AG04450 (cell line): Measurements from ENCODE around the gene HSD17B12. TPM values are rescaled to one million over a fixed set of nuclear protein-coding genes. Genes with fewer than 3 reads are reported as not detected.

Experiments used
- CTCF ChIA-PET: fragments of 300-600, 350-600 bp; formaldehyde crosslinking; extraction: SDS; loops from one replicate; lab custom pipeline; 2022; ENCODE audit warnings: antibody characterized with exemption, inconsistent platforms; lab: Charles Lee
- POLR2A ChIA-PET: fragments of 350-600 bp; formaldehyde crosslinking; extraction: SDS; loops from one replicate; lab custom pipeline; 2021; ENCODE audit warnings: antibody characterized with exemption, inconsistent platforms; lab: Yijun Ruan, JAX
- DNase-seq: peaks from one replicate; pipeline ENCODE4 v3.0.0-alpha.2; 2011; ENCODE audit warnings: low read depth, low spot score
- H3K27ac ChIP-seq: one replicate; pipeline ENCODE4 v1.5.1; 2012; ENCODE audit warnings: low read depth, low read length, control low read depth
- H3K27me3 ChIP-seq: one replicate; pipeline ENCODE4 v1.6.0; 2012; ENCODE audit warnings: low read length; ENCODE audit not compliant: control insufficient read depth, insufficient read depth
- H3K4me3 ChIP-seq: 2 replicates; pipeline ENCODE4 v1.5.1; 2011; ENCODE audit warnings: mild to moderate bottlenecking, low read depth, low read length, control low read depth
- H3K9me3 ChIP-seq: 2 replicates; pipeline ENCODE4 v1.5.1; 2012; ENCODE audit warnings: low read length; ENCODE audit not compliant: control insufficient read depth, insufficient read depth
- polyA plus RNA-seq: library from polyadenylated mRNA; depleted of rRNA; stranded (reverse); fragments of >200 nt; gene quantifications from 2 replicates; pipeline ENCODE4 v1.2.3, GENCODE V29; 2011
- TF ChIP-seq, protein P1 (sequence below): IDR thresholded peaks from 2 replicates; pipeline ENCODE4 v1.5.1; 2011; ENCODE audit warnings: low read depth, low read length, control low read depth, inconsistent platforms

HSD17B12 gene
- polyA plus RNA-seq, 1 experiment = 59.3 TPM

DNA sequence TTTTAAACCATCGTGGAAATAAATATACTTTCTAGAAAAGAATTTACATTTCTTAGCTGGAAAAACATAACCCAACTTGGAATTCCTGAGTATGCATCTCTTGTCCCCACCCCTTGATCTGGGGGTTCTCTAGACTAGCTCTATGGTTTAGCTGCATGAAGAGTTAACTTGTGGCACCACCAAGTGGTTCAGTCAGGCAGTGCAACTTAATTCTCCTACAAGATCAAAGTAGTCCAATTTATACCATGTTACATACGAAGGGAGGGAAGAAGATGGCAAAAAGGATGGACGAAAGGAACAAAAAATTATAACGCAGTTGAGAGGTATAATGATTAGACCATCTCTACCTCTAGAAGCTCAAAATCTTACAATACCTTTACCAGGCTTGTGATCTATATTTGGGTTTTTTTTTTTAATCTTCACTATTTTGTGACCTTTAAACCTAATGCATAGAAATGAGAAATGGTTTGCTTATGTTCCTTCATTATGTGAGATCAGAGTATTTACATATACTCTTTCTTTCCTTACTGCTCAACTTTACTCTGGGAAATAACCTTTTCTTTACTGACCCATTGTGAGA, 171.6 kb downstream of the HSD17B12 start:
- H3K27ac ChIP-seq = no peak overlapping the region
- ChIA-PET POLR2A (interaction anchor here (0.6 kb wide), 1 partner anchor 172 kb away, joined by 3 read pairs; the partner anchor contains the start of gene HSD17B12), CTCF (interaction anchor here (0.5 to 8.6 kb wide), 63 partner anchors 8 to 491 kb away, joined by 3 to 249 read pairs (median 4); partner anchors contain the start of gene HSD17B12)
- no peaks in the 10 kb centered on the region for H3K27me3 ChIP-seq
- no peak overlapping the region for H3K4me3 ChIP-seq
- H3K9me3 ChIP-seq = no peaks in the 10 kb centered on the region
- DNase-seq = peak; percentile 79
- TF ChIP-seq, protein P1, sequence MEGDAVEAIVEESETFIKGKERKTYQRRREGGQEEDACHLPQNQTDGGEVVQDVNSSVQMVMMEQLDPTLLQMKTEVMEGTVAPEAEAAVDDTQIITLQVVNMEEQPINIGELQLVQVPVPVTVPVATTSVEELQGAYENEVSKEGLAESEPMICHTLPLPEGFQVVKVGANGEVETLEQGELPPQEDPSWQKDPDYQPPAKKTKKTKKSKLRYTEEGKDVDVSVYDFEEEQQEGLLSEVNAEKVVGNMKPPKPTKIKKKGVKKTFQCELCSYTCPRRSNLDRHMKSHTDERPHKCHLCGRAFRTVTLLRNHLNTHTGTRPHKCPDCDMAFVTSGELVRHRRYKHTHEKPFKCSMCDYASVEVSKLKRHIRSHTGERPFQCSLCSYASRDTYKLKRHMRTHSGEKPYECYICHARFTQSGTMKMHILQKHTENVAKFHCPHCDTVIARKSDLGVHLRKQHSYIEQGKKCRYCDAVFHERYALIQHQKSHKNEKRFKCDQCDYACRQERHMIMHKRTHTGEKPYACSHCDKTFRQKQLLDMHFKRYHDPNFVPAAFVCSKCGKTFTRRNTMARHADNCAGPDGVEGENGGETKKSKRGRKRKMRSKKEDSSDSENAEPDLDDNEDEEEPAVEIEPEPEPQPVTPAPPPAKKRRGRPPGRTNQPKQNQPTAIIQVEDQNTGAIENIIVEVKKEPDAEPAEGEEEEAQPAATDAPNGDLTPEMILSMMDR = peak; percentile 94

DNA sequence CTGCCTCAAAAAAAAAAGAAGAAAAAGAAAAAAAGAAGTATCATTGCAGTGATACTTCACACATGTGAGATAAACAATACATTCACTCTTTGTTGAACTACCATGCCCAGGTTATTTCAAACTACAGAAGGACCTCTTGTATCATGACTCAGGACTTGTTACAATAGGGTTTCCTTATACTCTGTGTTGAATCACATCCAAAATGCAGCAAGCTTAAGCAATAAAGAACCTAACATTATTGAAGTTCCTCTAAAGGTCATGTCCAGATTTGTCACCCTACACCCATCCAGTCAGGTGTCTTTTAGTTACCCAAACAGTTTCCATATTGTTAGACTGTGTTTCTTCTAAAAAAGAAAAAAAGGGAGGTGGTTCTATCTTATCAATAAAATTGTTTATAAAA, 173.2 kb downstream of the HSD17B12 start:
- ChIA-PET CTCF (interaction anchor here (0.6 to 8.6 kb wide), 6 partner anchors 25 to 292 kb away, joined by 3 to 249 read pairs (median 4); no protein-coding TSS in a partner anchor), POLR2A (no interaction called here)
- Histone ChIP-seq H3K27me3 (no peaks in the 10 kb centered on the region), H3K4me3 (no peak overlapping the region), H3K9me3 (no peaks in the 10 kb centered on the region), H3K27ac (no peak overlapping the region)
- no peak for DNase-seq
- TF ChIP-seq, protein P1 = no peak

DNA sequence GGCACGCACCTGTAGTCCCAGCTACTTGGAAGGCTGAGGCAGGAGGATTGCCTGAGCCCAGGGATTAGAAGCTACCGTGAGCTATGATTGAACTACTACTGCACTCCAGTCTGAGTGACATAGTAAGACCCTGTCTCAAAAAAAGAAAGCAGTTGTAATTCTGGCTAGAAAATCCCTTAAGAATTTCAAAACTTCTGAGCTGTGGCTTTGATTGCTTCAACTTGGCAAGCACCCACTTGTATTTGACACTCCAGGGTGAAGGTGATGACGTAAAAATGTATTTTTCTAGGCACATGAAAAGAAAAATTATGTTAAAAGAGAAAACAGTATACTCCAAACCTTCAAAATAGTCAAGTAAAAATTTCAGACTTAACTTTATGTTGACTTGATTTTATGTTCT, 176.5 kb downstream of the HSD17B12 start:
- Histone ChIP-seq H3K4me3 (no peak overlapping the region), H3K9me3 (peaks cover 6% of the 10 kb centered on the region; the same call in 1 of the 2 replicates), H3K27ac (no peak overlapping the region), H3K27me3 (no peaks in the 10 kb centered on the region)
- POLR2A ChIA-PET = no interaction called here
- CTCF ChIA-PET = interaction anchor here (1.7 to 2.1 kb wide), 2 partner anchors 31 to 33 kb away, joined by 8 to 10 read pairs; no protein-coding TSS in a partner anchor
- TF ChIP-seq, protein P1 = no peak
- no peak for DNase-seq

DNA sequence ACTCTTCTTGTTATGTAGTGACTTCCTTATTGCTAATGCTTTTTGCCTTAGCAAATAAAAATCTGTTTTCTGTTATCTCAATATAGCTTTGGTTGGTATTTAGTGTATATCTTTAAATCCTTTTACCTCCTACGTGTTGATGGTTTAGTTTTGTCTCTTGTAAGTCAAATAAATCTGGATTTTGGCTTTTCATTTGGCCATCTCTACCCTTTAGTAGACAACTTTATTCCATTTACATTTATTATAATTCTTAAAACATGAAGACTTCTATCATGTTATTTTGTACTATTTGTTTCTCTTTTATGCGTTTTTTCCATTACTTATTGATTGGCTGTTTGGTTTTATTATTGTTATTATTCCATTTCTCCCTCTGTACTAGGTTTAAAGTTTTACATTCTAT, 180.6 kb downstream of the HSD17B12 start:
- ChIA-PET POLR2A (no interaction called here), CTCF (interaction anchor here (1.5 kb wide), 1 partner anchor 10 kb away, joined by 3 read pairs; no protein-coding TSS in a partner anchor)
- Histone ChIP-seq H3K27me3 (no peaks in the 10 kb centered on the region), H3K4me3 (no peak overlapping the region), H3K27ac (no peak overlapping the region), H3K9me3 (peaks cover 6% of the 10 kb centered on the region; the same call in 1 of the 2 replicates)
- no peak for DNase-seq
- TF ChIP-seq, protein P1 = no peak

DNA sequence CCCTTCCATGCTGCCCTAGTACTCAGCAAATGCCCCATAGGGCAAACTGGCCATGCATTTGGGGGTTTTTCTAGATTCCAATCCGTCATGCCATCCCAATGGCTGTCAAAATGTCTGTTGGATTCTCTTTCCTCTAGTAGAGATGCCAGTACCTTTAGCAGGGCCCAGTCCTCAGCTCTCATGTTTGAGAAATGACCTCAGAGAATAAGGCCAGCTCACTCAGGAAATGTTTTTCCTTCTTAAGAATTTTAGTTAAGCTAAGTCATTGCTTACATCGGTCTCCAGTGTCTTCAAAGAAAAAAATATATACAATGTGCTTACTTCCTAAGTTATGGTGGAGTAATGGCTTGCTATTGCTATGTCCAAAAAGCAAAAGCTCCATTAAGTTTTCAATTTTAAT, 186.0 kb downstream of the HSD17B12 start:
- no peak overlapping the region for H3K4me3 ChIP-seq
- ChIA-PET CTCF (interaction anchor here (0.7 to 2.2 kb wide), 4 partner anchors 15 to 362 kb away, joined by 3 to 10 read pairs (median 6); no protein-coding TSS in a partner anchor), POLR2A (no interaction called here)
- H3K27ac ChIP-seq = peak overlapping the region; percentile 54
- TF ChIP-seq, protein P1 = no peak
- H3K27me3 ChIP-seq = peaks cover 4% of the 10 kb centered on the region
- no peak for DNase-seq
- no peaks in the 10 kb centered on the region for H3K9me3 ChIP-seq
